Measurements from ENCODE around the gene RHBG. TPM values are rescaled to one million over a fixed set of nuclear protein-coding genes. Genes with fewer than 3 reads are reported as not detected.

RHBG gene
- total RNA-seq, 1 donor from 2014 or later, result not detected

DNA sequence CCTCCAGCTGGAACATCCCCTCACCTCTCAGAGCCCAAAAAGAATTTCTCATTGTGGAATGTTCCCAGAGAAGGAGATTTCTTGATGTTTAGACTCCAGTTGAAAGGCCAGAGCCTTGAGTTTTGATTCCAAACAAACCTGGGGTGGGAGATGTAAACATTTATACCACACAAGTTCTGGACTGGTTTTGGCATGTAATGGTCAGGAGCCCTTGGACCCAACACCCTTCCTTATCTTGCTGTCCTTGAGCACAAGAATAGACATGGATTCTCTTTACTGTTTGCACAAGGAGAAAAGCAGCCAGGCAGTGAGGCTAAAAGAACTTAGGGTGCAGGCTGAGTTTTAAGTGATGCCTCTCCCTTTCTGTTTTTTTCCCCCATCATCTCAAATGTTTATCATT is 4.5 kb downstream of the RHBG start:
- Mint-ChIP-seq H3K4me3 (ENCODE audit: unreplicated experiment) (no peak overlapping the region), H3K27ac (ENCODE audit: unreplicated experiment) (no peak overlapping the region), H3K36me3 (ENCODE audit: unreplicated experiment) (no peaks in the 10 kb centered on the region), H3K27me3 (ENCODE audit: unreplicated experiment) (peaks cover 5% of the 10 kb centered on the region), H3K9me3 (ENCODE audit: unreplicated experiment) (peaks cover 6% of the 10 kb centered on the region), H3K4me1 (ENCODE audit: low read depth, unreplicated experiment) (peaks cover 3% of the 10 kb centered on the region)
- TF ChIP-seq, protein P1, sequence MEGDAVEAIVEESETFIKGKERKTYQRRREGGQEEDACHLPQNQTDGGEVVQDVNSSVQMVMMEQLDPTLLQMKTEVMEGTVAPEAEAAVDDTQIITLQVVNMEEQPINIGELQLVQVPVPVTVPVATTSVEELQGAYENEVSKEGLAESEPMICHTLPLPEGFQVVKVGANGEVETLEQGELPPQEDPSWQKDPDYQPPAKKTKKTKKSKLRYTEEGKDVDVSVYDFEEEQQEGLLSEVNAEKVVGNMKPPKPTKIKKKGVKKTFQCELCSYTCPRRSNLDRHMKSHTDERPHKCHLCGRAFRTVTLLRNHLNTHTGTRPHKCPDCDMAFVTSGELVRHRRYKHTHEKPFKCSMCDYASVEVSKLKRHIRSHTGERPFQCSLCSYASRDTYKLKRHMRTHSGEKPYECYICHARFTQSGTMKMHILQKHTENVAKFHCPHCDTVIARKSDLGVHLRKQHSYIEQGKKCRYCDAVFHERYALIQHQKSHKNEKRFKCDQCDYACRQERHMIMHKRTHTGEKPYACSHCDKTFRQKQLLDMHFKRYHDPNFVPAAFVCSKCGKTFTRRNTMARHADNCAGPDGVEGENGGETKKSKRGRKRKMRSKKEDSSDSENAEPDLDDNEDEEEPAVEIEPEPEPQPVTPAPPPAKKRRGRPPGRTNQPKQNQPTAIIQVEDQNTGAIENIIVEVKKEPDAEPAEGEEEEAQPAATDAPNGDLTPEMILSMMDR (IDR thresholded peaks at IDR 0.05; ENCODE audit: partially characterized antibody, unreplicated experiment), result no peak
- no peak for DNase-seq

DNA sequence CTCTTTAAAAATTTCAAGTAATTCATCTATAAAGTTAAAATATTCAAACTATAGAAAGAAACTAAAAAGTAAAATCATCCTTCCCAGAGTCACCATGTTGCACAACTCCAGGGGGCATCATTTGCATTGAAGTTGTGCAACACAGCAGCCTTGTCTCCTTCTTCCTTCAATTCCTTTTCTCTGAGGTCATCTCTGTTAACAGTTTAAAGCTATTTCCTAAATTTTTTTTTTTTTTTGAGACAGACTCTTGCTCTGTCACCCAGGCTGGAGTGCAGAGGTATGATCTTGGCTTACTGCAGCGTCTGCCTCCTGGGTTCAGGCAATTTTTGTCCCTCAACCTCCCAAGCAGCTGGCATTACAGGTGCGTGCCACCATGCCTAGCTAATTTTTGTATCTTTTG is 7.1 kb downstream of the RHBG start:
- Mint-ChIP-seq H3K4me3 (ENCODE audit: unreplicated experiment) (no peak overlapping the region), H3K27ac (ENCODE audit: unreplicated experiment) (no peak overlapping the region), H3K36me3 (ENCODE audit: unreplicated experiment) (no peaks in the 10 kb centered on the region), H3K27me3 (ENCODE audit: unreplicated experiment) (peaks cover 7% of the 10 kb centered on the region), H3K4me1 (ENCODE audit: low read depth, unreplicated experiment) (peaks cover 3% of the 10 kb centered on the region), H3K9me3 (ENCODE audit: unreplicated experiment) (peaks cover 6% of the 10 kb centered on the region)
- DNase-seq, result no peak
- TF ChIP-seq, protein P1 (IDR thresholded peaks at IDR 0.05; ENCODE audit: partially characterized antibody, unreplicated experiment), result no peak

DNA sequence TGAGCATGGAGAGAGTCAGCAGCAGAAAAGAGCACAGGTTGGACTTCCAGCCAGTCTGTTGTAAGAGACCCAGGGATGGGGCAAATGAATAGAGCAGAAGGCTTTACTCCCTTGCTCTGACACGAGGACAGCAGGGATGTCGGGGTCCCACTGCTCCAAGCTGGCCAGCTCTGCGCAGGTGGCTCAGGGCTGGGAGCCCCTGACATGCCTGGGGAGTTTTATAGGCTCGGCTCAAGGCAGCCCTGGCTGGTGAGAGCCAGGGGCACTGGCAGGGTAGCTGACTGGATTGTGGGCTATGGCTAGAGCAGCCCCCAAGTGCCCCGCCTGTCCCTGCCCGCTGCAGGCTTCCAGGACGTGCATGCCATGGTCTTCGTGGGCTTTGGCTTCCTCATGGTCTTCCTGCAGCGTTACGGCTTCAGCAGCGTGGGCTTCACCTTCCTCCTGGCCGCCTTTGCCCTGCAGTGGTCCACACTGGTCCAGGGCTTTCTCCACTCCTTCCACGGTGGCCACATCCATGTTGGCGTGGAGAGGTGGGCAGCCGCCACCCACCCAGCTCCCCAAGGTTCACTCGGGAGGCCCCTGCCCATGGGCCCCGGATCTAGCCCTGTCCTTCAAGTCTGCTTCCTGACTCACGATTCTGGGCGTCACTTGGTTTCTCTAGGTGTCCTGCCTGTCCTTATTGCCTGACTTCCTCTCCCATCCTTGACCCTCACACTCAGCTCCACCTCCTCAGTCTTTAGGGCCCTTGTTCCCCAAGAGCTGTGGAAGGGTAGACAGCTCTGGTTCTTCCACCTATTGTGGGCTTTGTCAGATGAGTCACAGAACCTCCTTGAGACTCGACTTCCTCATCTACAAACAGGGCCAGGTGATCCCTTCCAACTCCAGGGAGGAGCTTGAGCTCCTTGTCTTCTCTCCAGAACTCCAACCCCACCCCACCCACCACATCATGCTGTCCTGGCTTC is 8.2 kb downstream of the RHBG start:
- Mint-ChIP-seq H3K9me3 (ENCODE audit: unreplicated experiment) (peaks cover 6% of the 10 kb centered on the region), H3K4me3 (ENCODE audit: unreplicated experiment) (no peak overlapping the region), H3K27ac (ENCODE audit: unreplicated experiment) (no peak overlapping the region), H3K27me3 (ENCODE audit: unreplicated experiment) (peaks cover 10% of the 10 kb centered on the region), H3K36me3 (ENCODE audit: unreplicated experiment) (no peaks in the 10 kb centered on the region), H3K4me1 (ENCODE audit: low read depth, unreplicated experiment) (peaks cover 3% of the 10 kb centered on the region)
- no peak for DNase-seq
- TF ChIP-seq, protein P1 (IDR thresholded peaks at IDR 0.05; ENCODE audit: partially characterized antibody, unreplicated experiment), result no peak

DNA sequence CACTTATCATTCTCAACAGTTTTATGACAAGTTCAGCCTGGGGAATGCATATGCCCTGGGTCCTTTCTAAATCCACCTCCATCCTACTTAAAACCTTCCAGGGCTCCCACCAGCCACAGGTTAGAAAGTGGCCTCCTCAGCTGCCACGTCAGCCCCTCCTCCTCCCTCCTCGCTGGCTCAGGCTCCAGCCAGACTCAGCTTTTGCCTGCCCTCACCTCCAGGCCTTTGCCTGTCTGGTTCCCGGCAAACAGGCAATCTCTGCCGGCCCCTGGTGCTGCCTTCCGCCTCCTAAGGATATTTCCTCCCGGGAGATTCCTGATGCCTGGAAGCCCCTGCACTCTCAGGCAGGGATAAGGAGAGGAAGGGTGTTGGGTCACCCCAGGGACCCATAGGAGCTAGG is 9.5 kb downstream of the RHBG start:
- H3K9me3 Mint-ChIP-seq (ENCODE audit: unreplicated experiment), result peaks cover 4% of the 10 kb centered on the region
- H3K4me1 Mint-ChIP-seq (ENCODE audit: low read depth, unreplicated experiment), result no peaks in the 10 kb centered on the region
- no peaks in the 10 kb centered on the region for H3K36me3 Mint-ChIP-seq (ENCODE audit: unreplicated experiment)
- no peak overlapping the region for H3K4me3 Mint-ChIP-seq (ENCODE audit: unreplicated experiment)
- TF ChIP-seq, protein P1 (IDR thresholded peaks at IDR 0.05; ENCODE audit: partially characterized antibody, unreplicated experiment), result no peak
- H3K27ac Mint-ChIP-seq (ENCODE audit: unreplicated experiment), result no peak overlapping the region
- no peak for DNase-seq
- peaks cover 8% of the 10 kb centered on the region for H3K27me3 Mint-ChIP-seq (ENCODE audit: unreplicated experiment)

All from glutamatergic neuron (in vitro differentiated cells).